Endothelial cell of umbilical vein (primary cell): Measurements from ENCODE around the gene CCDC54. TPM values are rescaled to one million over a fixed set of nuclear protein-coding genes. Genes with fewer than 3 reads are reported as not detected.

Experiments
- BruUV-seq: library from RNA; stranded (reverse); fragments of 400-500 nt; replicated peaks from 2 replicates; lab custom pipeline; 2021; lab: Mats Ljungman, UMichigan
- CTCF ChIA-PET: fragments of 300-600, 350-600 bp; sonication (Branson Sonifier 250); formaldehyde crosslinking; loops from one replicate; lab custom pipeline; 2021; ENCODE audit warnings: antibody characterized with exemption, inconsistent platforms; lab: Charles Lee
- POLR2A ChIA-PET: fragments of 300-600, 350-600 bp; sonication (Branson Sonifier 250); formaldehyde crosslinking; loops from one replicate; lab custom pipeline; 2021; ENCODE audit warnings: antibody characterized with exemption, inconsistent platforms; lab: Charles Lee
- DNase-seq: peaks from one replicate; pipeline ENCODE4 v3.0.0-alpha.2; 2011; ENCODE audit warnings: low read depth, low spot score
- FAIRE-seq: peaks from 2 replicates; lab custom pipeline; 2011; peaks lifted over from hg19 to GRCh38; lab: Jason Lieb, UNC
- H2AFZ ChIP-seq: 2 replicates; pipeline ENCODE4 v1.6.0; 2012; ENCODE audit warnings: low read depth, low read length, control low read depth, inconsistent platforms
- H3K27ac ChIP-seq: 2 replicates; pipeline ENCODE4 v1.5.1; 2011; ENCODE audit warnings: low read depth, mild to moderate bottlenecking, control low read depth, low read length, moderate library complexity; ENCODE audit not compliant: insufficient read depth
- H3K27me3 ChIP-seq, 2 experiments: 2 replicates each; pipeline versions ENCODE4 v1.6.0 to v1.6.1; 2011; ENCODE audit warnings: low read length in 2 of 2, mixed read lengths in 1 of 2; ENCODE audit not compliant: control insufficient read depth in 2 of 2, insufficient read depth in 2 of 2
- H3K36me3 ChIP-seq, 2 experiments: 2 replicates in 1 of 2; 3 replicates in 1 of 2; pipeline ENCODE4 v1.5.1; 2011; ENCODE audit warnings: low read length in 2 of 2, mild to moderate bottlenecking in 1 of 2, moderate library complexity in 1 of 2; ENCODE audit not compliant: control insufficient read depth in 2 of 2, insufficient read depth in 2 of 2; ENCODE audit errors: extremely low read depth in 1 of 2
- H3K4me1 ChIP-seq: 3 replicates; pipeline ENCODE4 v1.5.1; 2011; ENCODE audit warnings: mild to moderate bottlenecking, low read length; ENCODE audit not compliant: control insufficient read depth, insufficient read depth; ENCODE audit errors: extremely low read depth
- H3K4me2 ChIP-seq: 2 replicates; pipeline ENCODE4 v1.6.1; 2011; ENCODE audit warnings: low read length, control low read depth, mixed read lengths; ENCODE audit not compliant: insufficient read depth
- H3K4me3 ChIP-seq, 3 experiments: fragments of 200-600 bp in 1 of 3; sonication (generic), shearing (Covaris generic) in 1 of 3; replicated peaks in 1 of 3; 2 replicates each; pipeline ENCODE4 v1.5.1; 2011 to 2016; ENCODE audit warnings: control low read depth in 3 of 3, low read length in 3 of 3, mild to moderate bottlenecking in 2 of 3, inconsistent platforms in 1 of 3, low read depth in 1 of 3, moderate library complexity in 1 of 3; ENCODE audit not compliant: insufficient read depth in 1 of 3
- H3K79me2 ChIP-seq: 2 replicates; pipeline ENCODE4 v1.6.0; 2012; ENCODE audit warnings: low read length, inconsistent platforms; ENCODE audit not compliant: control insufficient read depth, insufficient read depth
- H3K9ac ChIP-seq: replicated peaks from 2 replicates; pipeline ENCODE3; 2011; ENCODE audit warnings: low read length, control low read depth; ENCODE audit not compliant: insufficient read depth; ENCODE audit errors: extremely low read depth
- H3K9me1 ChIP-seq: replicated peaks from 3 replicates; pipeline ENCODE4 v1.6.0; 2011; ENCODE audit warnings: mild to moderate bottlenecking, low read length; ENCODE audit not compliant: control insufficient read depth, insufficient read depth; ENCODE audit errors: extremely low read depth
- H3K9me3 ChIP-seq: replicated peaks from 2 replicates; pipeline ENCODE4 v1.5.1; 2012; ENCODE audit warnings: low read length, inconsistent platforms; ENCODE audit not compliant: control insufficient read depth, insufficient read depth
- H4K20me1 ChIP-seq: replicated peaks from 2 replicates; pipeline ENCODE3; 2011; ENCODE audit warnings: mild to moderate bottlenecking, low read length; ENCODE audit not compliant: control insufficient read depth, insufficient read depth; ENCODE audit errors: extremely low read depth
- CTCF ChIP-seq, 2 donors: IDR thresholded peaks; 1 replicate in 1 of 2; 2 replicates in 1 of 2; pipeline ENCODE4 v1.5.1; 2011; ENCODE audit warnings: low read length in 2 of 2, mild to moderate bottlenecking in 2 of 2, moderate library complexity in 2 of 2, control low read depth in 1 of 2, inconsistent platforms in 1 of 2, low read depth in 1 of 2; ENCODE audit not compliant: insufficient read depth in 1 of 2; ENCODE audit errors: extremely low read depth in 1 of 2
- EZH2 ChIP-seq: IDR thresholded peaks from 2 replicates; pipeline ENCODE4 v1.6.1; 2012; ENCODE audit warnings: borderline replicate concordance, low read depth, mild to moderate bottlenecking, moderate library complexity, low read length, inconsistent platforms; ENCODE audit not compliant: severe bottlenecking
- FOS ChIP-seq: IDR thresholded peaks from 2 replicates; pipeline ENCODE4 v1.6.1; 2011; ENCODE audit warnings: mild to moderate bottlenecking, low read length, moderate library complexity, borderline replicate concordance; ENCODE audit not compliant: insufficient read depth
- GATA2 ChIP-seq: IDR thresholded peaks from 2 replicates; pipeline ENCODE4 v1.7.0; 2011; ENCODE audit warnings: low read depth, mild to moderate bottlenecking, moderate library complexity, mixed read lengths, low read length; ENCODE audit not compliant: insufficient read length, insufficient read depth
- JUN ChIP-seq: IDR thresholded peaks from 2 replicates; pipeline ENCODE4 v1.6.1; 2011; ENCODE audit warnings: borderline replicate concordance, low read depth; ENCODE audit not compliant: insufficient read length, insufficient read depth
- MAX ChIP-seq: IDR thresholded peaks from 2 replicates; pipeline ENCODE4 v1.6.1; 2011; ENCODE audit not compliant: insufficient read depth, insufficient read length
- MYC ChIP-seq: IDR thresholded peaks from one replicate; pipeline ENCODE4 v1.6.1; 2011; ENCODE audit warnings: mild to moderate bottlenecking, low read depth, low read length
- POLR2A ChIP-seq: IDR thresholded peaks from 2 replicates; pipeline ENCODE4 v1.6.1; 2012; ENCODE audit warnings: low read depth, mild to moderate bottlenecking, control low read depth, low read length
- POLR2AphosphoS5 ChIP-seq: IDR thresholded peaks from 2 replicates; pipeline ENCODE4 v1.6.1; 2012; ENCODE audit warnings: low read depth, mild to moderate bottlenecking, control low read depth, low read length, moderate library complexity; ENCODE audit not compliant: insufficient read depth
- dilution Hi-C: fragments of 300-500 bp; cut with MboI; formaldehyde crosslinking; loops from one replicate; pipeline ENCODE4 v1.15.0; 2019; ENCODE audit warnings: low sequenced_read_pairs; ENCODE audit not compliant: extremely low pct_ligation_motif_present
- intact Hi-C: fragments of 100-400 bp; cut with micrococcal nuclease; formaldehyde crosslinking; loops from one replicate; pipeline ENCODE4 v1.10.0; 2022
- polyA plus RNA-seq, 4 experiments: library from polyadenylated mRNA; depleted of rRNA in 3 of 4; stranded (reverse) in 3 of 4; unstranded in 1 of 4; fragments of >200 nt; gene quantifications; 2 replicates each; pipeline versions ENCODE4 v1.2.1 to v1.2.3, GENCODE V29; 2011 to 2012; ENCODE audit warnings: missing spikeins in 1 of 4
- total RNA-seq: library from RNA; stranded (reverse); gene quantifications from 2 replicates; pipeline ENCODE4 v1.2.3, GENCODE V29; 2021

CCDC54 gene
- total and polyA plus RNA-seq, 2 donors (not counting 3 experiments of a cell fraction or from before 2014, with no cell fraction given): not detected

- DNase-seq (no peak), FAIRE-seq (no peak)
- Histone ChIP-seq H3K79me2 (no peaks in the 10 kb centered on the region), H3K4me2 (no peak overlapping the region), H3K9me3 (no peaks in the 10 kb centered on the region), H3K27ac (no peak overlapping the region), H4K20me1 (no peaks in the 10 kb centered on the region), H3K9me1 (no peaks in the 10 kb centered on the region), H3K36me3 (no peaks in the 10 kb centered on the region), H3K4me1 (no peaks in the 10 kb centered on the region), H3K4me3 (no peak overlapping the region), H2AFZ (no peak overlapping the region), H3K9ac (no peak overlapping the region), H3K27me3 (peaks cover 0 to 4% of the 10 kb centered on the region in 2 experiments)
- dilution Hi-C loops: no loop called here
- no TSS peak for BruUV-seq
- TF ChIP-seq EZH2: no peak
- no peak for TF ChIP-seq CTCF (IDR thresholded peaks at IDR 0.05; ENCODE audit: extremely low read depth in 1 of 2, insufficient read depth in 1 of 2, low read depth in 1 of 2, low read length in 2 of 2)
- TF ChIP-seq MYC: no peak
- no peak for TF ChIP-seq FOS
- no peak for TF ChIP-seq POLR2A
- TF ChIP-seq JUN: no peak
- no peak for TF ChIP-seq MAX
- no peak for TF ChIP-seq GATA2
- no peak for TF ChIP-seq POLR2AphosphoS5
- CTCF ChIA-PET: interaction anchor here (1.6 to 4.5 kb wide), 2 partner anchors 8 to 16 kb away, joined by 4 to 26 read pairs; no protein-coding TSS in a partner anchor
- POLR2A ChIA-PET: no interaction called here
- intact Hi-C loops: no loop called here
These were observed 36.0 kb downstream of the CCDC54 start for GRCh38 chr3:107413264-107413663.
